Left renal pelvis (tissue), 4 donors: Measurements from ENCODE around the gene TFPI. TPM values are rescaled to one million over a fixed set of nuclear protein-coding genes. Genes with fewer than 3 reads are reported as not detected.
A peak's percentile ranks its signal among the peaks of the same experiment; 100 is the strongest.

ENCODE experiments used
- DNase-seq, 4 donors: peaks; one replicate each; pipeline ENCODE4 v3.0.0-alpha.2; 2013; ENCODE audit warnings: low read depth in 4 of 4, low spot score in 3 of 4
- polyA plus RNA-seq, 4 donors: library from polyadenylated mRNA; unstranded; fragments of 120-200 nt; gene quantifications; one replicate each; pipeline ENCODE4 v1.2.1, GENCODE V29; 2013; ENCODE audit not compliant: insufficient read length in 4 of 4

Gene TFPI
- polyA plus RNA-seq, 4 donors = 20.6 to 52.7 (median 40.8) TPM

DNA sequence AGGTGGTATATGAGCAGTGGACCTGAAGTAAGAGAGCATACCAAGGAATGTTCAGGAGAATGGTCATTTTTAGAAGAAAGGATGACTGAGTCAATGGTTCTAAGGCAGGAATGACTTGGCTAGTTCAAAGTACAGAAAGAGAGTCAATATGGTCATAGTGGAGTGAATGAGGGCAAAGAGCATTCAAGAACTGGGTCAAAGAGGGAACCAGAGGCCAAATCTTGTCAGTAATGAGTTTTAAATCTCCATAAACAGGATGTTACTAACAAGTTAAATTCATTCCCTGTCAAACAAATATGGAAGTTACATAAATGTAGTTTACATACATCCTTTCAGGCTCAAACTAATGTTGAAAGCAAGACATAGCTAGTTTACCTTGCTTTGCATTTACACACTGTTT, 122.3 kb downstream of the TFPI start:
- DNase-seq = no peak

- no peak for DNase-seq
Measured at GRCh38 chr2:187429989-187430388, 124.2 kb downstream of the TFPI start.

DNA sequence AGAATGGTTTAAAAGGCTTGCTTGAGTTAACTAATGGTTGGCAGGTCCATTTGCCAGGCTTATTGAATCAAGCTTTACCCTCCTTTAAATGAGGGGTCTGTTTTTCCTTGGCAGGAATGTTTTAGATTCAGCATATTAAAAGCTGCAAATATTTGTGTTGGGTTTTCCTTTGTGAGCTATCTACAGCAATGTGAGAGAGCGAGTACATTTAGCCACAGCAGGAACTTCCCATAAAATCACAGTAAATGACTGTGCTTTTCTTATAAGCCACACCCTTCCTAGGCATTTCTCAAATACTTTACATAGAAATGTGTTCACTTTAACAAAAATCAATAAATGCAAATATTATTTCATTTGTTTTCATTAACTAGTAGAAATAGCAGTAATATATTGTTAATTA, 130.1 kb downstream of the TFPI start:
- no peak for DNase-seq

GRCh38 chr2:187422282-187422681, 132.0 kb downstream of the TFPI start:
- DNase-seq = no peak

DNA sequence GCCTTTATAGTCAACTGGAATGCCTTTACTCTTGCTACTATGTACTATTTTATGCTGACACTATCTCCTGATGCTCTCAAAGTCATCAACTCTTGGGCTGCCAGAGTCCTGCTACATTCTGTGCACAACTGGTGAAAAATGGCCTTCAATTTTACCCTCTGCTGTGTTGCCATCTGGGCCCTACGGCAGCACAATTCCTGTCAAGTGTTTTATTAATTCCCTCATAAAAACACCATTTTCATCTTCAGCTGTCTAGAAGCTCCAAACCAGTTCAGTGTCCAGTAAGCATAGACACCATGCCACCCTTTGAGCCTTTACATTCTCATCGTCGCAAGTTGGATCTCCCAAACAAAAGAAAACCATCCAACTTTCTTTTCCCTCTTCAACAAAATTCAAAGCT, 132.7 kb downstream of the TFPI start:
- no peak for DNase-seq

DNA sequence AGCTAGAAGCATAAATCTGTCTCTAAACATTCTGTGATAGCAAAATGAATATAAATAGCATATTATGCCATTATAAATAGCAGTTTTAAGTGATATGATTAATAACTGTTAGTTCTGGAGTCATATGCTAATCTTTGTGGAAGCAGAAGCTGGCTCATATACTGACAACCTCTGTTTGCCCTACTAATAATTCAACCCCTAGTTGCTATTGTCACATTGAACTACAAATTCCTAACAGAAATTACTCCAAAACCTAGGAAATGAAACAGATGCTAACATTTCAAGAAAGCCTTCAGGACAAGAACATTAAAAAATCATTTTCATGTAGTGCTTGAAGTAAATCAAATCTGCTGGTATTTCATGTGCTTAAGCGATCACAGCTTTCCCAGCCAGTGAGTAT, 134.4 kb downstream of the TFPI start:
- peak in 3 of 4 donors; percentile 22 to 45 (median 39) for DNase-seq

- DNase-seq = no peak
Measured at GRCh38 chr2:187415449-187415848, 138.8 kb downstream of the TFPI start.

Other genes with a start within 250 kb of the TFPI start
- 10 to 100 TPM; 41.2 to 70.7 (median 47.9) TPM for gene CALCRL, start 106.2 kb downstream of the TFPI start, polyA plus RNA-seq